Activated CD4-positive, alpha-beta memory T cell treated with anti-CD3 and anti-CD28 coated beads, Interleukin-2, amount 10 ng/mL, durations not matched to agents 7 days and 5 days (primary cell): Measurements from ENCODE around the gene TIGD1. TPM values are rescaled to one million over a fixed set of nuclear protein-coding genes. Genes with fewer than 3 reads are reported as not detected.
"Not testable (repeated sequence)": the region's sequence is repeated elsewhere in the genome, so short reads cannot be mapped to it uniquely, and the experiment has no call there.

ENCODE experiments used
- CTCF ChIA-PET: fragments of 350-600 bp; sonication (Branson Sonifier 250); formaldehyde crosslinking; loops from one replicate; lab custom pipeline; 2021; ENCODE audit warnings: antibody characterized with exemption, inconsistent platforms; lab: Charles Lee
- POLR2A ChIA-PET: fragments of 350-600 bp; sonication (Branson Sonifier 250); formaldehyde crosslinking; loops from one replicate; lab custom pipeline; 2021; ENCODE audit warnings: antibody characterized with exemption; lab: Charles Lee
- DNase-seq: peaks from one replicate; pipeline ENCODE4 v3.0.0-alpha.2; 2020
- H3K27ac Mint-ChIP-seq: one replicate; pipeline ENCODE4 v1.8.0; 2021; ENCODE audit warnings: mild to moderate bottlenecking, mixed read lengths
- H3K27me3 Mint-ChIP-seq: one replicate; pipeline ENCODE4 v1.8.0; 2021; ENCODE audit warnings: mixed read lengths
- H3K36me3 Mint-ChIP-seq: one replicate; pipeline ENCODE4 v1.8.0; 2021; ENCODE audit warnings: low read depth, mixed read lengths
- H3K4me1 Mint-ChIP-seq: one replicate; pipeline ENCODE4 v1.8.0; 2021; ENCODE audit warnings: mixed read lengths
- H3K4me3 Mint-ChIP-seq: one replicate; pipeline ENCODE4 v1.8.0; 2021; ENCODE audit warnings: mild to moderate bottlenecking, mixed read lengths
- H3K9me3 Mint-ChIP-seq: one replicate; pipeline ENCODE4 v1.8.0; 2021; ENCODE audit warnings: mixed read lengths
- total RNA-seq, 2 experiments: library from RNA; stranded (reverse); gene quantifications; one replicate each; pipeline ENCODE4 v1.2.3, GENCODE V29; 2021

The TIGD1 gene
- total RNA-seq, 2 experiments from 2014 or later = 7.8 to 7.9 TPM

DNA sequence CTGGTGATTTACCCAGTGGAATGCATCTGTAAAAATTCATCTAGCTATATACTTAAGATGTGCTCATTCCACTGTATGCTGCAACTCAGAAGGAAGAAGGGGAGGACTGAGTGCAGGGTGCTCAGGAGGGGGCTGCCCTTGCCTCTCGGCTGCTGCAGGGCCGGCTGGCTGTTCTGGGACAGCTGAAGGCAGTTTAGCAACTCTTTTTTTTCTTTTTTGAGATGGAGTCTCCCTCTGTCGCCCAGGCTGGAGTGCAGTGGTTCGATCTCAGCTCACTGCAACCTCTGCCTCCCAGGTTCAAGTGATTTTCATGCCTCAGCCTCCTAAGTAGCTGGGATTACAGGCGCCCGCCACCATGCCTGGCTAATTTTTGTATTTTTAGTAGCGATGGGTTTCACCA is 17.5 kb downstream of the TIGD1 start:
- CTCF ChIA-PET, POLR2A ChIA-PET: not testable (repeated sequence)
- peaks cover 11% of the 10 kb centered on the region for H3K4me1 Mint-ChIP-seq

DNA sequence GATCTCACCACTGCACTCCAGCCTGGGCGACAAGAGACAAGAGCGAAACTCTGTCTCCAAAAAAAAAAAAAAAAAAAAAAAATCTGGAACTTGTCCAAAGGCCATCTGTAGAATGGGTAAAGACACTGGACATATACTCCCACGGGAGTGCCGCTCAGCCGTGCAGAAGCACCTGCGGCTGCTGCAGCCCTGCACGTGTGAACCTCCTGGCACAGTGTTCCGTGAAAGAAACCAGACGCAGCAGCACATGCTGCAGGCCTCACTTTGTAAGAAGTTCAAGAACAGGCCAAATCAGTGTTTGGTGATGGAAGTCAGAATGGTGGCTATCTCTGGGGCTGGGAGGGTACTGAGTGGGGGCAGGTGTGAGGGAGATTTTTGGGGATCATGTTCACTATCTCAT is 17.9 kb downstream of the TIGD1 start:
- POLR2A ChIA-PET = interaction anchor here (1.1 kb wide), 1 partner anchor 18 kb away, joined by 4 read pairs; the partner anchor contains the start of genes EIF4E2 and TIGD1
- CTCF ChIA-PET = interaction anchor here (0.7 kb wide), 1 partner anchor 223 kb away, joined by 3 read pairs; no protein-coding TSS in a partner anchor

More for the DNA sequence above, 17.5 kb downstream of the TIGD1 start:
- not testable (repeated sequence) for H3K9me3 Mint-ChIP-seq, DNase-seq, H3K27ac Mint-ChIP-seq, H3K36me3 Mint-ChIP-seq, H3K4me3 Mint-ChIP-seq
- peaks cover 13% of the 10 kb centered on the region for H3K27me3 Mint-ChIP-seq

DNA sequence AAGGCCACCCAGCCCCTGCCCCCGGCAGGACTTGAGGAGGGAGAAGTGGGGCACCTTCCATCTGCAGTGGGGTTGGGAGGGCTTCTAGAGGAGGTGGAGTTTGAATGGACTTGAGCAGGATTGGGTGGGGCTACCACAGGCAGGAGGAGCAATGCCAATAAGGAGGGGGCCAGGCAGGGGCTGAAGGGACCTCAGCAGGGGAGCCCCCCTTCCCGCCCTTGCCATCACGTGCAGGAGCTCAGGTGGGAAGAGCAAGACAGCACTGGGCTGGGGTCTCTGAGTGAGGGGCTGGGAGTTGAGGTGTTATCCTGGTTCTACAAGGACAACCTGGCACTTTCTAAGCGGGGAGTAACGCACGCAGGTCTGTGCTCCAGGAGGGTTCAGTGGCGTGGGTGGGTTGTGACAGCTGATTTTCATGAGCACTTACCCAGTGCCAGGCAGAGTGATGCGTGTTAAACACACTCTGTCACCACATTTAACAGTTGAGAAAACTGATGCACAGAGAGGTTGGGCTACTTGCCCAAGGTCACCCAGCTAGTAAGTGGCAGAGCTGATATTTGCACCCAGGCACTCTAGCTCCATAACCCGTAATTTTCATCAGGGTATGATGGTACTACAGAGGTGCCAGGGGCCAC is 19.6 kb downstream of the TIGD1 start:
- Mint-ChIP-seq H3K36me3 (no peaks in the 10 kb centered on the region), H3K9me3 (no peaks in the 10 kb centered on the region), H3K27me3 (peaks cover 19% of the 10 kb centered on the region), H3K4me3 (no peak overlapping the region), H3K27ac (no peak overlapping the region), H3K4me1 (peaks cover 11% of the 10 kb centered on the region)
- ChIA-PET CTCF (no interaction called here), POLR2A (interaction anchor here (0.7 kb wide), 1 partner anchor 20 kb away, joined by 3 read pairs; the partner anchor contains the start of genes EIF4E2 and TIGD1)
- DNase-seq = no peak

More for the DNA sequence above, 17.9 kb downstream of the TIGD1 start:
- no peaks in the 10 kb centered on the region for H3K36me3 Mint-ChIP-seq
- H3K27me3 Mint-ChIP-seq = peaks cover 15% of the 10 kb centered on the region
- no peak overlapping the region for H3K27ac Mint-ChIP-seq
- H3K4me3 Mint-ChIP-seq = no peak overlapping the region
- DNase-seq = no peak
- no peaks in the 10 kb centered on the region for H3K9me3 Mint-ChIP-seq
- peaks cover 11% of the 10 kb centered on the region for H3K4me1 Mint-ChIP-seq

DNA sequence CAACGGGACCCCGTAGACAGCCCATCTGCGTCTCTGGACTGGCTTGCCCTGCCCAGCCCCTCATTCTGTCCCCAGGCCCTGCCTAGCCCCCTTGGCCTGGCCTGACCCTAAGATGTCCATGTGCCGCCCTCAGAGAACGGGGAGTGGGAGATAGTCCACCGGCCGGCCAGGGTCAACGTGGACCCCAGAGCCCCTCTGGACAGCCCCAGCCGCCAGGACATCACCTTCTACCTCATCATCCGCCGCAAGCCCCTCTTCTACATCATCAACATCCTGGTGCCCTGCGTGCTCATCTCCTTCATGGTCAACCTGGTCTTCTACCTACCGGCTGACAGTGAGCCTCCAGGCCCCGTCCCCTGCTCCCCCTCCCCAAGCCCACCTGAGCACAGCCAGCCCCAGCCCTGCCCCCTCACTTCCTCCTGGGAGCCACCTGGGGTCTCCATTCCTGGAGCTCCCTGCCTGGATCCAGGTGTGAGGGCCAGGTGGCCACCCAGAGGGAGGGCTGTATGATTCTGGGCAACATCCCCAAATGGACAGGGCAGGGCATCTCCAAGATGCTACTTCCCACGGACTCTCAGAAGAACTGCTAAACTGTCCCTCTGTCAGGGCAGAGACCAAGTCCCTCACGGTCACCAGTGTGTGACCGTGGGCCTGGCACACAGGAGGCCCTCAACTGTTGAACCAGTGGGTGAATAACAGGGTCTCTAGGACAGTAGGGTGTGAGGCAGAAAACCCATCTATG is 20.4 kb downstream of the TIGD1 start:
- no peak for DNase-seq
- Mint-ChIP-seq H3K4me1 (peaks cover 11% of the 10 kb centered on the region), H3K9me3 (no peaks in the 10 kb centered on the region), H3K27me3 (peaks cover 19% of the 10 kb centered on the region), H3K27ac (no peak overlapping the region), H3K36me3 (no peaks in the 10 kb centered on the region), H3K4me3 (no peak overlapping the region)
- ChIA-PET CTCF (no interaction called here), POLR2A (interaction anchor here (0.7 kb wide), 1 partner anchor 21 kb away, joined by 3 read pairs; the partner anchor contains the start of genes EIF4E2 and TIGD1)

DNA sequence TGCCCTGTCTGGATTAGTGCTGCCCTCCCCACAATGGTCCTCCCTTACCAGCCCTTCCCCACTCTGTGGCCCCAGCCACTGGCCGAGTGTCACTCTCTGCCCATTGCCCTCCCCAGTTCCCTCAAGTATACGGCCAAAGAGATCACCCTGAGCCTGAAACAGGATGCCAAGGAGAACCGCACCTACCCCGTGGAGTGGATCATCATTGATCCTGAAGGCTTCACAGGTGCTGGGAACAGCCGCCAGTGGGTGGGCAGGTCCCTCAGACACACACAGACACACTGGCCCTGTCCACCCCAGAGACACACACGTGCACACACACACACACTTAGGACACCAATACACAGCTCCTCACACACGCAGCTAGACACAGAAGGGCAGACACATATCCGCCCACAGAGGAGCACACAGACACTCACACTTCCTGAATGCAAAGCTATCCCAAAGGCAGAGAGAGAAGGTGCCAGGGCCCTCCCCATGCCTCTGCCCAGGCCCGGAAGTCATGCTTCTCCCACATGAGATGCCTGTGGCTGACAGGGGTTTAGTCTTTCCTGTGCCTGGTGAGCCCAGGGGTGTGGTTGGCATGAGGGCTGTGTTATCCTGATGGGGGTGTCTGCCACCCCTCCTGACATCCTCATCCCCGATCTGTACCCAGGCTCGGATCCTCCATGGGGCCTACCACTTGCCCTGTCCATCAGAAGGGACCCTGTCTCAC is 21.5 kb downstream of the TIGD1 start:
- peaks cover 15% of the 10 kb centered on the region for H3K4me1 Mint-ChIP-seq
- no peak overlapping the region for H3K27ac Mint-ChIP-seq

DNA sequence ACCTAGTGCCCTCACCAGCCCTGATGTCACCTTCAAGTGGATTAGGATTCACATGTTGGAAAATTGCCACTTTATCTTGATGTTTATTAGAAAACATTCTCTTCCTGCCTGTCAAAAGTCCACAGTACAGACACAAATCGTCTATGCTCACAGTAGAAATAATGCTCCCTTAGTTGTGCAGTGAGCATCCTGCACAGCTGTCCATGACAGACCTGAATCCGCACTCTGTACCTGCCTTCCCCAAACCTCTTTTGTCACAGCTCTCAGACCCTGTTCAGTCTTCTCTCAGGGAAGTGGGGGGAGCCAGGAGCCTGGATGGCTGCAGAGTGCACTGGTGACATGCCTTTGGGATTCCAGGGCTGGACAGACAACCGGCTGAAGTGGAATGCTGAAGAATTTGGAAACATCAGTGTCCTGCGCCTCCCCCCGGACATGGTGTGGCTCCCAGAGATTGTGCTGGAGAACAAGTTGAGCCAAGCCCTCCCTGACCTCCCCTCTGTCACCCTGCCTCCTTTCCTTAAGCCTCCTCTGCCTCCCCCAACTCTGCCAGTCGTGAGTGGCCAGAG is 22.4 kb downstream of the TIGD1 start:
- Mint-ChIP-seq H3K27ac (no peak overlapping the region), H3K9me3 (no peaks in the 10 kb centered on the region), H3K4me1 (peaks cover 17% of the 10 kb centered on the region), H3K27me3 (peaks cover 31% of the 10 kb centered on the region), H3K36me3 (no peaks in the 10 kb centered on the region), H3K4me3 (no peak overlapping the region)
- CTCF ChIA-PET = no interaction called here
- no peak for DNase-seq
- POLR2A ChIA-PET = interaction anchor here (0.8 kb wide), 1 partner anchor 821 kb away, joined by 3 read pairs; no protein-coding TSS in a partner anchor

More for the DNA sequence above, 21.5 kb downstream of the TIGD1 start:
- ChIA-PET CTCF (no interaction called here), POLR2A (interaction anchor here (0.8 to 1.0 kb wide), 2 partner anchors 22 to 822 kb away, joined by 3 read pairs; no protein-coding TSS in a partner anchor)
- Mint-ChIP-seq H3K9me3 (no peaks in the 10 kb centered on the region), H3K4me3 (no peak overlapping the region), H3K27me3 (peaks cover 27% of the 10 kb centered on the region), H3K36me3 (no peaks in the 10 kb centered on the region)
- DNase-seq = no peak

DNA sequence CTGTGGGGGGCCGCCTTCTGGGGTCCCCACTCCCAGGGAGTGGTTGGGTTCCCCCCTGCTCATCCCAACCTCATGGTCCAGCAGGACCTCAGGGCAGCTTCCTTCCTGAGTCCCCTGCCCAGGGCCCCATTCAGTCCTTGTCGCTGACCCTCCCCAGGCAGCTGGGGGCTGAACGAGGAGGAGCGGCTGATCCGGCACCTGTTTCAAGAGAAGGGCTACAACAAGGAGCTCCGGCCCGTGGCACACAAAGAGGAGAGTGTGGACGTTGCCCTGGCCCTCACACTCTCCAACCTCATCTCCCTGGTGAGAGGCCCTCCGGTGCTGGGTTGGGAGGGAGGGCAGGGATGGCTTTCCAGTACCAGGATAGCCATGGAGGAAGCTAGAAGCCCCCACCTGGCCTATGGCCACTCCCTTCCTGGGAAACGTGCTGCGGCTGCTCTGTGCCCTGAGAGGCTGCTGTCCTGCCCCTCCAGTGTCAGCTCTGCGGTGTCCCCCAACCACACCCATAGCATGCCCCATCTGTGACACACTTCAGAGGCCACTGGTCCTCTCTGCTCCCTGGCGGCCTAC is 23.9 kb downstream of the TIGD1 start:
- POLR2A ChIA-PET = no interaction called here
- Mint-ChIP-seq H3K4me1 (peaks cover 21% of the 10 kb centered on the region), H3K36me3 (no peaks in the 10 kb centered on the region), H3K4me3 (no peak overlapping the region), H3K27ac (no peak overlapping the region), H3K27me3 (peaks cover 35% of the 10 kb centered on the region), H3K9me3 (no peaks in the 10 kb centered on the region)
- no peak for DNase-seq
- CTCF ChIA-PET = no interaction called here

DNA sequence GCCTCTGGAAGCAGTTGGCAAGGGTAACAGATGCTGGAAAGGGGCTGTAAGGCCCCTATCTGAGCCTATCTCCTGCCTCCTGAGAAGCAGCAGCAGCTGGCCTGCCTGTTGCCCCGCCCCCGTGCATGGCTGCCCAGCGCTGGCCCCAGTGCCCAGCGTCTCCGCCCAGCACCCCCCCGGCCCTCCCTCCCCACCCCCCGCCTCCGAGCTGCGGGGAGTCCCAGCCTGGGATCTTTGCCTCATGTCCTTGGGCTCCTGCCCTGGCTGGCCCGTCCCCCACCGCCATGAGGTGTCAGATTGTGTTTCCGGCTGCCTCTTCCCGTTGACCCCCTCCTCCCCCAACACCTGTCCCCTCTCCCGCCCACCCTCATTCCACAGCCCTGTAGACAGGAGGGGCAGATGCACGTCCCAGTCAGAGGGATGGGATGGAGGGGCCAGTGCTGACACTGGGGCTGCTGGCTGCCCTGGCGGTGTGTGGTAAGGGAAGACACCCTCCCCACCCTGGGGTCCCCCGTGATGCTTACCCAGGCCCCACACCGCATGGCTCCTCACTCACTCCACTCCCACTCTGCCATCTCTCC is 24.5 kb downstream of the TIGD1 start, which contains the start of gene CHRND:
TSS of gene CHRND (plus strand) at position 370 of the 581 bp plus-strand sequence. CDS start at position 426, 56 bp downstream.
- H3K27ac Mint-ChIP-seq = no peak within 1 kb of the TSS
- POLR2A ChIA-PET = no interaction called here

DNA sequence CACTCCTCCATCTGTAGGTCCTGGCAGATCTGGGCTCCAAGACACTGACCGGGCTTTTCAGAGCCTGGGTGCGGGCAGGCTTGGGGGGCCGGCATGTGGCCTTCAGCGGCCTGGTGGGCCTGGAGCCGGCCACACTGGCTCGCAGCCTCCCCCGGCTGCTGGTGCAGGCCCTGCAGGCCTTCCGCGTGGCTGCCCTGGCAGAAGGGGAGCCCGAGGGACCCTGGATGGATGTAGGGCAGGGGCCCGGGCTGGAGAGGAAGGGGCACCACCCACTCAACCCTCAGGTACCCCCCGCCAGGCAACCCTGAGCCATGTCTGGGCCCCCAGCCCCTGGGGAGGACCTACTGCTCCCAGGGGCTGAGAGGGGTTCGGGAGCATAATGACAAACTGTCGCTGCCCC is 25.2 kb downstream of the TIGD1 start:
- no peak for DNase-seq
- Mint-ChIP-seq H3K9me3 (no peaks in the 10 kb centered on the region), H3K27ac (no peak overlapping the region), H3K27me3 (peaks cover 38% of the 10 kb centered on the region), H3K36me3 (no peaks in the 10 kb centered on the region), H3K4me3 (no peak overlapping the region), H3K4me1 (peaks cover 22% of the 10 kb centered on the region)
- ChIA-PET POLR2A (no interaction called here), CTCF (no interaction called here)

More for the DNA sequence above, 24.5 kb downstream of the TIGD1 start, which contains the start of gene CHRND:
- Mint-ChIP-seq H3K4me1 (peaks cover 22% of the 10 kb centered on the region), H3K36me3 (no peaks in the 10 kb centered on the region), H3K27me3 (peaks cover 37% of the 10 kb centered on the region), H3K9me3 (no peaks in the 10 kb centered on the region), H3K4me3 (no peak within 1 kb of the TSS)
- no peak for DNase-seq
- CTCF ChIA-PET = interaction anchor here (0.6 kb wide), 1 partner anchor 551 kb away, joined by 4 read pairs; no protein-coding TSS in a partner anchor

DNA sequence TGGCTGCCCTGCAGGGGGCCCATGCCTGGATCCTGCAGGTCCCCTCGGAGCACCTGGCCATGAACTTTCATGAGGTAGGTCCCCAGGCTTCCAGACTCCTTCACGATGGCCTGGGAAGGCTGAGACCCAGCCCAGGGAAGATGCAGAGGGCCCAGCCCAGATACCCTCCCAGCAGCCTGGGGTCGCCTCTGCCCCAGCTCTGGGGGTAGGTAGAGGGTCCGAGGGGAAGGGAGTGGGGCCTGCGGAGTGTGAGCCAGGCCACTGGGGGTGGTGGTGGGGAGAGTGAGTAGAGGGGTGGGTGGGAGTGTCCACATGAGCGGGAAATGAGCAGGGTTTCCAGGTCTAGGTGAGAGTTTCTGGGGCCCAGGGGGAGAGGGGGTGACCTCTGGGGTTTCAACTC is 25.6 kb downstream of the TIGD1 start:
- H3K27me3 Mint-ChIP-seq = peaks cover 39% of the 10 kb centered on the region
- no peak overlapping the region for H3K4me3 Mint-ChIP-seq
- POLR2A ChIA-PET = no interaction called here
- H3K27ac Mint-ChIP-seq = no peak overlapping the region
- no peak for DNase-seq
- CTCF ChIA-PET = no interaction called here
- H3K36me3 Mint-ChIP-seq = no peaks in the 10 kb centered on the region
- peaks cover 22% of the 10 kb centered on the region for H3K4me1 Mint-ChIP-seq
- no peaks in the 10 kb centered on the region for H3K9me3 Mint-ChIP-seq

DNA sequence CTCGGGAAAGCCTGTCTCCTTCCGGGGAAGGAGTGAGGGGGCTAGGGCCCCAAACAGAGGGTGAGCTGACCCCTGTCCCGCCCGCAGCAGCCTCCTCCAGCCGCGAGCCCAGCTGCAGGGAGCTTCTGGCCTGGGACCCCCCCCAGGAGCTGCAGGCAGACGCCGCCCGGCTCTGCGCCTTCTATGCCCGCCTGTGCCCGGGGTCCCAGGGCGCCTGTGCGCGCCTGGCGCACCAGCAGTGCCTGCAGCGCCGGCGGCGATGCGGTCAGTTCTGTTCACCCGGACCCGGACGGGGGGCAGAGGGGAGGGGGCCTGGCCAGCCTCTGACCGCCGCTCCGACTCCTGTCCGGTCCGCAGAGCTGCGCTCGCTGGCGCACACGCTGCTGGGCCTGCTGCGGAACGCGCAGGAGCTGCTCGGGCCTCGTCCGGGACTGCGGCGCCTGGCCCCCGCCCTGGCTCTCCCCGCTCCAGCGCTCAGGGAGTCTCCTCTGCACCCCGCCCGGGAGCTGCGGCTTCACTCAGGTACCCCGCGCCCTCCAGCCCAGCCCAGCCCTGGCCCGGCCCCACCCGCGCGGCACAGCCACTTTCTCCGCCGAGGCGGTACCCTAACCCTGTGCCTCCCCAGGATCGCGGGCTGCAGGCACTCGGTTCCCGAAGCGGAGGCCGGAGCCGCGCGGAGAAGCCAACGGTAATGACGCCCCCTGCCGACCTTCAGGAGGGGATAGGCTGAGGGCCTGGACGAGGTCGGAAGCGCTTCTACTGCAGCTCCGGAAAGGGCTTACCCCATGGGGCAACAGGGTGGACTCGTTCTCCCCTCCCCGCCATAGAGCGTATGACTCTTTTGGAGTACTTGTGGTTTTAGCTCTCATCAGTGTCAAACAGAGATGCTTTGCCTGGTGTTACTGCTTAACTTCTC is 26.4 kb downstream of the TIGD1 start:
- H3K4me3 Mint-ChIP-seq = no peak overlapping the region
- H3K36me3 Mint-ChIP-seq = no peaks in the 10 kb centered on the region
- peak; percentile 25 for DNase-seq
- POLR2A ChIA-PET = no interaction called here
- peaks cover 38% of the 10 kb centered on the region for H3K27me3 Mint-ChIP-seq
- H3K4me1 Mint-ChIP-seq = peaks cover 18% of the 10 kb centered on the region
- CTCF ChIA-PET = interaction anchor here (2.2 kb wide), 1 partner anchor 77 kb away, joined by 9 read pairs; no protein-coding TSS in a partner anchor
- no peak overlapping the region for H3K27ac Mint-ChIP-seq
- no peaks in the 10 kb centered on the region for H3K9me3 Mint-ChIP-seq
